ENCODE measurements around the gene MYLIP. TPM values are rescaled to one million over a fixed set of nuclear protein-coding genes. Genes with fewer than 3 reads are reported as not detected.

MYLIP gene
- total RNA-seq, 1 donor from 2014 or later, result 81.1 TPM

GRCh38 chr6:16106991-16107787, 21.7 kb upstream of the MYLIP start:
- Mint-ChIP-seq H3K9me3 (ENCODE audit: low read depth) (no peaks in the 10 kb centered on the region), H3K27ac (no peak overlapping the region), H3K4me1 (ENCODE audit: low read depth) (peaks cover 40% of the 10 kb centered on the region), H3K36me3 (ENCODE audit: insufficient read depth) (no peaks in the 10 kb centered on the region), H3K27me3 (no peaks in the 10 kb centered on the region), H3K4me3 (ENCODE audit: low read depth) (no peak overlapping the region)
- no peak for TF ChIP-seq CTCF (IDR thresholded peaks at IDR 0.05; ENCODE audit: unreplicated experiment)
- no peak for DNase-seq (ENCODE audit: low spot score, unreplicated experiment)

GRCh38 chr6:16108419-16108818, 20.5 kb upstream of the MYLIP start:
- Mint-ChIP-seq H3K4me3 (ENCODE audit: low read depth) (no peak overlapping the region), H3K4me1 (ENCODE audit: low read depth) (peaks cover 34% of the 10 kb centered on the region), H3K9me3 (ENCODE audit: low read depth) (no peaks in the 10 kb centered on the region), H3K27me3 (no peaks in the 10 kb centered on the region), H3K27ac (no peak overlapping the region), H3K36me3 (ENCODE audit: insufficient read depth) (no peaks in the 10 kb centered on the region)
- DNase-seq (ENCODE audit: low spot score, unreplicated experiment), result no peak
- TF ChIP-seq CTCF (IDR thresholded peaks at IDR 0.05; ENCODE audit: unreplicated experiment), result no peak

GRCh38 chr6:16108921-16109658, 19.8 kb upstream of the MYLIP start:
- Mint-ChIP-seq H3K27ac (no peak overlapping the region), H3K27me3 (no peaks in the 10 kb centered on the region), H3K9me3 (ENCODE audit: low read depth) (no peaks in the 10 kb centered on the region), H3K4me3 (ENCODE audit: low read depth) (no peak overlapping the region), H3K36me3 (ENCODE audit: insufficient read depth) (no peaks in the 10 kb centered on the region), H3K4me1 (ENCODE audit: low read depth) (peaks cover 30% of the 10 kb centered on the region)
- DNase-seq (ENCODE audit: low spot score, unreplicated experiment), result no peak
- no peak for TF ChIP-seq CTCF (IDR thresholded peaks at IDR 0.05; ENCODE audit: unreplicated experiment)

GRCh38 chr6:16109659-16110305, 19.1 kb upstream of the MYLIP start:
- no peaks in the 10 kb centered on the region for H3K36me3 Mint-ChIP-seq (ENCODE audit: insufficient read depth)
- peak overlapping the region; percentile 2 for H3K27ac Mint-ChIP-seq
- peaks cover 26% of the 10 kb centered on the region for H3K4me1 Mint-ChIP-seq (ENCODE audit: low read depth)
- no peaks in the 10 kb centered on the region for H3K9me3 Mint-ChIP-seq (ENCODE audit: low read depth)
- TF ChIP-seq CTCF (IDR thresholded peaks at IDR 0.05; ENCODE audit: unreplicated experiment), result no peak
- H3K27me3 Mint-ChIP-seq, result no peaks in the 10 kb centered on the region
- DNase-seq (ENCODE audit: low spot score, unreplicated experiment), result no peak
- no peak overlapping the region for H3K4me3 Mint-ChIP-seq (ENCODE audit: low read depth)

GRCh38 chr6:16118825-16119224, 10.1 kb upstream of the MYLIP start:
- Mint-ChIP-seq H3K27me3 (peaks cover 28% of the 10 kb centered on the region), H3K4me1 (ENCODE audit: low read depth) (no peaks in the 10 kb centered on the region), H3K27ac (no peak overlapping the region), H3K4me3 (ENCODE audit: low read depth) (no peak overlapping the region), H3K9me3 (ENCODE audit: low read depth) (no peaks in the 10 kb centered on the region), H3K36me3 (ENCODE audit: insufficient read depth) (no peaks in the 10 kb centered on the region)
- TF ChIP-seq CTCF (IDR thresholded peaks at IDR 0.05; ENCODE audit: unreplicated experiment), result no peak
- DNase-seq (ENCODE audit: low spot score, unreplicated experiment), result no peak
